Naive thymus-derived CD4-positive, alpha-beta T cell (primary cell): ENCODE data around the gene RHOBTB3. TPM values are rescaled to one million over a fixed set of nuclear protein-coding genes. Genes with fewer than 3 reads are reported as not detected.

Experiments used
- ATAC-seq: fragments of 150-1000 bp; cut with Tn5 transposase; 2 replicates; pipeline ENCODE4 v1.10.0; 2021; ENCODE audit warnings: mild to moderate bottlenecking, moderate library complexity
- CTCF ChIA-PET: fragments of 350-600 bp; sonication (Branson Sonifier 250); formaldehyde crosslinking; loops from one replicate; lab custom pipeline; 2021; ENCODE audit warnings: antibody characterized with exemption; lab: Charles Lee
- POLR2A ChIA-PET: fragments of 350-600 bp; sonication (Branson Sonifier 250); formaldehyde crosslinking; loops from one replicate; lab custom pipeline; 2021; ENCODE audit warnings: antibody characterized with exemption, inconsistent platforms; lab: Charles Lee
- DNase-seq, 9 donors: peaks; one replicate each; pipeline versions ENCODE4 v3.0.0 to v3.0.0-alpha.2; 2020 to 2022; ENCODE audit warnings: mixed read lengths in 1 of 9
- H3K27ac ChIP-seq: one replicate; pipeline ENCODE4 v1.7.0; 2013; ENCODE audit warnings: mild to moderate bottlenecking, low read depth, low read length, moderate library complexity
- H3K27me3 ChIP-seq, 2 donors: one replicate each; pipeline ENCODE4 v1.7.0; 2013; ENCODE audit warnings: low read length in 2 of 2, mild to moderate bottlenecking in 2 of 2, moderate library complexity in 2 of 2; ENCODE audit not compliant: control insufficient read depth in 2 of 2, insufficient read depth in 2 of 2
- H3K36me3 ChIP-seq, 3 experiments: 1 replicate in 2 of 3; 2 replicates in 1 of 3; pipeline ENCODE4 v1.7.0; 2013; ENCODE audit warnings: low read length in 3 of 3, mild to moderate bottlenecking in 3 of 3, moderate library complexity in 1 of 3; ENCODE audit not compliant: insufficient read depth in 3 of 3, control insufficient read depth in 2 of 3
- H3K4me1 ChIP-seq, 2 donors: one replicate each; pipeline ENCODE4 v1.7.0; 2013; ENCODE audit warnings: low read length in 2 of 2, mild to moderate bottlenecking in 2 of 2, moderate library complexity in 1 of 2; ENCODE audit not compliant: control insufficient read depth in 2 of 2, insufficient read depth in 2 of 2
- H3K4me3 ChIP-seq: 2 replicates; pipeline ENCODE4 v1.7.0; 2013; ENCODE audit warnings: mild to moderate bottlenecking, low read length
- H3K9me3 ChIP-seq, 3 experiments: 1 replicate in 2 of 3; 2 replicates in 1 of 3; pipeline ENCODE4 v1.7.0; 2013; ENCODE audit warnings: low read length in 3 of 3; ENCODE audit not compliant: control insufficient read depth in 2 of 3
- H3K27ac Mint-ChIP-seq, 9 donors: one replicate each; pipeline ENCODE4 v1.8.0; 2020 to 2022; ENCODE audit warnings: mixed read lengths in 9 of 9, mild to moderate bottlenecking in 8 of 9, moderate library complexity in 5 of 9, inconsistent platforms in 2 of 9
- H3K27me3 Mint-ChIP-seq, 5 donors: one replicate each; pipeline ENCODE4 v1.8.0; 2021 to 2022; ENCODE audit warnings: mixed read lengths in 5 of 5, mild to moderate bottlenecking in 1 of 5
- H3K36me3 Mint-ChIP-seq, 5 donors: one replicate each; pipeline ENCODE4 v1.8.0; 2020 to 2022; ENCODE audit warnings: mixed read lengths in 5 of 5, mild to moderate bottlenecking in 3 of 5, inconsistent platforms in 1 of 5
- H3K4me1 Mint-ChIP-seq, 7 donors: one replicate each; pipeline ENCODE4 v1.8.0; 2020 to 2022; ENCODE audit warnings: mixed read lengths in 7 of 7, mild to moderate bottlenecking in 3 of 7, inconsistent platforms in 1 of 7
- H3K4me3 Mint-ChIP-seq, 10 donors: one replicate each; pipeline ENCODE4 v1.8.0; 2020 to 2022; ENCODE audit warnings: mild to moderate bottlenecking in 10 of 10, mixed read lengths in 10 of 10, moderate library complexity in 6 of 10, inconsistent platforms in 2 of 10
- H3K9me3 Mint-ChIP-seq, 11 donors: one replicate each; pipeline ENCODE4 v1.8.0; 2020 to 2022; ENCODE audit warnings: mixed read lengths in 11 of 11, mild to moderate bottlenecking in 4 of 11, inconsistent platforms in 1 of 11, moderate library complexity in 1 of 11
- intact Hi-C, 2 donors: fragments of 100-400 bp; cut with micrococcal nuclease; formaldehyde crosslinking; loops; one replicate each; pipeline ENCODE4 v1.15.1; 2023
- polyA plus RNA-seq, 2 donors: library from polyadenylated mRNA; unstranded; fragments of 300-500 nt; fragmentation: Illumina TruSeq; gene quantifications; one replicate each; pipeline ENCODE4 v1.2.3, GENCODE V29; 2021
- total RNA-seq, 6 experiments: library from RNA in 5 of 6; stranded (reverse) in 5 of 6; gene quantifications; 1 replicate in 5 of 6; 2 replicates in 1 of 6; pipeline ENCODE4 v1.2.3 and lab custom pipeline; 2021 to 2026

The RHOBTB3 gene
- total and polyA plus RNA-seq, 7 experiments from 2014 or later, result 0.24 to 9.6 (median 4.6) TPM

- no peak for DNase-seq
- POLR2A ChIA-PET, result interaction anchor here (0.7 to 11.8 kb wide), 9 partner anchors 9 to 716 kb away, joined by 3 to 157 read pairs (median 10); no protein-coding TSS in a partner anchor
- Mint-ChIP-seq H3K4me3 (peak overlapping the region; percentile 91 to 100 (median 99)), H3K36me3 (peaks cover 5 to 10% (median 9%) of the 10 kb centered on the region in 5 donors), H3K4me1 (peaks cover 60 to 83% (median 67%) of the 10 kb centered on the region in 7 donors), H3K27me3 (no peaks in the 10 kb centered on the region), H3K27ac (peak overlapping the region; percentile 91 to 97 (median 95)), H3K9me3 (peaks cover 0 to 3% (median 0%) of the 10 kb centered on the region in 11 donors)
- Histone ChIP-seq H3K36me3 (peaks cover 0 to under 1% (median 0%) of the 10 kb centered on the region in 3 experiments), H3K4me1 (peaks cover 50 to 51% of the 10 kb centered on the region in 2 donors), H3K4me3 (peak overlapping the region; percentile 93), H3K27me3 (no peaks in the 10 kb centered on the region), H3K27ac (peak overlapping the region; percentile 84), H3K9me3 (no peaks in the 10 kb centered on the region)
- intact Hi-C loops, result loop anchor here (1.0 to 10.0 kb wide), 16 partner anchors 13 to 1361 kb away; partner anchors contain the start of genes ARSK (in 2 of the 2), CAST (in 2 of the 2), RIOK2 (in 2 of the 2) and ELL2 (in 1 of the 2)
- ATAC-seq, result no peak
- CTCF ChIA-PET, result interaction anchor here (0.5 to 8.7 kb wide), 11 partner anchors 10 to 781 kb away, joined by 3 to 68 read pairs (median 5); no protein-coding TSS in a partner anchor
Observed at GRCh38 chr5:95821110-95822021, 90.2 kb downstream of the RHOBTB3 start.

GRCh38 chr5:95822043-95822541 is 91.0 kb downstream of the RHOBTB3 start:
- H3K27me3 ChIP-seq, result no peaks in the 10 kb centered on the region
- H3K9me3 Mint-ChIP-seq, result peaks cover 0 to 3% (median 0%) of the 10 kb centered on the region in 11 donors
- peaks cover 53 to 78% (median 60%) of the 10 kb centered on the region in 7 donors for H3K4me1 Mint-ChIP-seq
- peak overlapping the region; percentile 84 for H3K27ac ChIP-seq
- H3K27me3 Mint-ChIP-seq, result no peaks in the 10 kb centered on the region
- peak overlapping the region; percentile 91 to 97 (median 95) for H3K27ac Mint-ChIP-seq
- peaks cover 43 to 44% of the 10 kb centered on the region in 2 donors for H3K4me1 ChIP-seq
- H3K9me3 ChIP-seq, result no peaks in the 10 kb centered on the region
- POLR2A ChIA-PET, result interaction anchor here (0.8 to 11.8 kb wide), 12 partner anchors 9 to 715 kb away, joined by 3 to 157 read pairs (median 10); partner anchors contain the start of gene RFESD
- peak overlapping the region; percentile 93 for H3K4me3 ChIP-seq
- intact Hi-C loops, result loop anchor here (1.0 to 10.0 kb wide), 16 partner anchors 14 to 1360 kb away; partner anchors contain the start of genes ARSK (in 2 of the 2), CAST (in 2 of the 2), RIOK2 (in 2 of the 2) and ELL2 (in 1 of the 2)
- CTCF ChIA-PET, result interaction anchor here (0.7 to 8.7 kb wide), 12 partner anchors 10 to 780 kb away, joined by 3 to 68 read pairs (median 7); no protein-coding TSS in a partner anchor
- no peaks in the 10 kb centered on the region for H3K36me3 ChIP-seq
- peaks cover 0 to 8% (median 4%) of the 10 kb centered on the region in 5 donors for H3K36me3 Mint-ChIP-seq
- peak overlapping the region; percentile 91 to 100 (median 99) for H3K4me3 Mint-ChIP-seq
- peak; percentile 17 for ATAC-seq
- peak in 5 of 9 donors; percentile 26 to 37 (median 34) for DNase-seq

GRCh38 chr5:95822542-95823181 is 91.5 kb downstream of the RHOBTB3 start, which contains the start of gene GLRX:
Gene GLRX (minus strand): TSS chr5:95822726. CDS start chr5:95822662, 64 bp downstream.
- ATAC-seq (peak; percentile 52), DNase-seq (peak in 8 of 9 donors; percentile 48 to 62 (median 58))
- peak within 1 kb of the TSS; percentile 84 for H3K27ac ChIP-seq
- no peaks in the 10 kb centered on the region for H3K36me3 ChIP-seq
- Mint-ChIP-seq H3K36me3 (peaks cover 0 to 10% (median 4%) of the 10 kb centered on the region in 5 donors), H3K27ac (peak within 1 kb of the TSS; percentile 91 to 97 (median 95)), H3K4me3 (peak within 1 kb of the TSS; percentile 91 to 100 (median 99)), H3K27me3 (no peaks in the 10 kb centered on the region), H3K9me3 (peaks cover 0 to 3% (median 0%) of the 10 kb centered on the region in 11 donors), H3K4me1 (peaks cover 53 to 78% (median 61%) of the 10 kb centered on the region in 7 donors)
- peaks cover 38% of the 10 kb centered on the region in 2 donors for H3K4me1 ChIP-seq
- peak within 1 kb of the TSS; percentile 93 for H3K4me3 ChIP-seq
- POLR2A ChIA-PET, result interaction anchor here (0.8 to 11.8 kb wide), 14 partner anchors 9 to 714 kb away, joined by 3 to 157 read pairs (median 8); partner anchors contain the start of gene RFESD
- CTCF ChIA-PET, result interaction anchor here (0.7 to 8.7 kb wide), 11 partner anchors 10 to 1134 kb away, joined by 3 to 68 read pairs (median 7); no protein-coding TSS in a partner anchor
- H3K9me3 ChIP-seq, result no peaks in the 10 kb centered on the region
- no peaks in the 10 kb centered on the region for H3K27me3 ChIP-seq
- intact Hi-C loops, result loop anchor here (1.0 to 10.0 kb wide), 16 partner anchors 14 to 1360 kb away; partner anchors contain the start of genes ARSK (in 2 of the 2), CAST (in 2 of the 2), RIOK2 (in 2 of the 2) and ELL2 (in 1 of the 2)

- intact Hi-C loops, result loop anchor here (2.0 to 10.0 kb wide), 12 partner anchors 34 to 1359 kb away; partner anchors contain the start of genes ARSK (in 2 of the 2), CAST (in 2 of the 2), RIOK2 (in 2 of the 2) and ELL2 (in 1 of the 2)
- Mint-ChIP-seq H3K4me3 (peak overlapping the region; percentile 91 to 100 (median 99)), H3K36me3 (peaks cover 0 to 10% (median 4%) of the 10 kb centered on the region in 5 donors), H3K27ac (peak overlapping the region; percentile 91 to 97 (median 95)), H3K4me1 (peaks cover 52 to 76% (median 60%) of the 10 kb centered on the region in 7 donors), H3K27me3 (no peaks in the 10 kb centered on the region), H3K9me3 (peaks cover 0 to 3% (median 0%) of the 10 kb centered on the region in 11 donors)
- Histone ChIP-seq H3K9me3 (no peaks in the 10 kb centered on the region), H3K4me1 (peaks cover 34% of the 10 kb centered on the region in 2 donors), H3K27me3 (no peaks in the 10 kb centered on the region), H3K27ac (peak overlapping the region; percentile 84), H3K4me3 (peak overlapping the region; percentile 93), H3K36me3 (no peaks in the 10 kb centered on the region)
- ATAC-seq (peak; percentile 1), DNase-seq (no peak)
- ChIA-PET CTCF (interaction anchor here (0.7 to 8.7 kb wide), 12 partner anchors 9 to 1133 kb away, joined by 3 to 68 read pairs (median 8); no protein-coding TSS in a partner anchor), POLR2A (interaction anchor here (0.8 to 11.8 kb wide), 17 partner anchors 8 to 985 kb away, joined by 3 to 157 read pairs (median 6); partner anchors contain the start of genes ERAP1 and RFESD)
Observed at GRCh38 chr5:95823218-95823737, 92.1 kb downstream of the RHOBTB3 start.
